Body of pancreas (tissue), 4 donors: ENCODE results near the gene ARHGEF4. TPM values are rescaled to one million over a fixed set of nuclear protein-coding genes. Genes with fewer than 3 reads are reported as not detected.

Experiments used
- ATAC-seq: fragments of 150-250 bp; one replicate; pipeline ENCODE4 v1.9.1; 2016
- DNase-seq, 4 donors: peaks; one replicate each; pipeline ENCODE4 v3.0.0-alpha.2; 2019
- H3K27ac ChIP-seq, 4 donors: fragments of 200-600 bp; sonication (generic); 1 replicate in 3 of 4; 2 replicates in 1 of 4; pipeline versions ENCODE4 v1.5.1 to v1.6.1; 2016 to 2019; ENCODE audit warnings: mild to moderate bottlenecking in 1 of 4, mixed read lengths in 1 of 4, moderate library complexity in 1 of 4
- H3K27me3 ChIP-seq, 2 donors: fragments of 200-600 bp; sonication (generic); one replicate each; pipeline ENCODE4 v1.6.0; 2016; ENCODE audit warnings: mild to moderate bottlenecking in 1 of 2
- H3K36me3 ChIP-seq, 2 donors: fragments of 200-600 bp; sonication (generic); replicated peaks in 1 of 2; 2 replicates each; pipeline ENCODE4 v1.5.1; 2016; ENCODE audit warnings: low read depth in 2 of 2; ENCODE audit not compliant: insufficient read depth in 1 of 2
- H3K4me1 ChIP-seq: fragments of 200-600 bp; sonication (generic); one replicate; pipeline ENCODE4 v1.6.0; 2016
- H3K4me3 ChIP-seq, 2 donors: fragments of 200-600 bp; sonication (generic); 1 replicate in 1 of 2; 2 replicates in 1 of 2; pipeline ENCODE4 v1.5.1; 2016 to 2019
- H3K9me3 ChIP-seq, 3 donors: fragments of 200-600 bp; sonication (generic); 1 replicate in 2 of 3; 2 replicates in 1 of 3; pipeline ENCODE4 v1.5.1; 2016
- CTCF ChIP-seq, 7 experiments: fragments of 450-650 bp in 4 of 7; fragments of 200-600 bp in 3 of 7; sonication (generic) in 3 of 7; IDR thresholded peaks; one replicate each; pipeline ENCODE4 v1.5.1; 2016 to 2019; ENCODE audit warnings: antibody characterized with exemption in 7 of 7
- POLR2A ChIP-seq, 3 donors: fragments of 450-650 bp; IDR thresholded peaks; one replicate each; pipeline ENCODE4 v1.6.1; 2016; ENCODE audit warnings: antibody characterized with exemption in 3 of 3, mild to moderate bottlenecking in 2 of 3
- WGBS, 2 donors: methylation state at CpG; one replicate each; pipeline ENCODE4 v1.1.5; 2017; 5-methylcytosine and 5-hydroxymethylcytosine counted together
- intact Hi-C: fragments of 100-400 bp; cut with DNase I; formaldehyde crosslinking; loops from one replicate; pipeline ENCODE4 v1.15.1; 2023
- total RNA-seq, 2 donors: library from RNA; depleted of rRNA; stranded (reverse); fragments of >200 nt; gene quantifications; one replicate each; pipeline ENCODE4 v1.1.0, GENCODE V29; 2016

ARHGEF4 gene
- total RNA-seq, 2 donors from 2014 or later, result 28.8 to 39.9 TPM

DNA sequence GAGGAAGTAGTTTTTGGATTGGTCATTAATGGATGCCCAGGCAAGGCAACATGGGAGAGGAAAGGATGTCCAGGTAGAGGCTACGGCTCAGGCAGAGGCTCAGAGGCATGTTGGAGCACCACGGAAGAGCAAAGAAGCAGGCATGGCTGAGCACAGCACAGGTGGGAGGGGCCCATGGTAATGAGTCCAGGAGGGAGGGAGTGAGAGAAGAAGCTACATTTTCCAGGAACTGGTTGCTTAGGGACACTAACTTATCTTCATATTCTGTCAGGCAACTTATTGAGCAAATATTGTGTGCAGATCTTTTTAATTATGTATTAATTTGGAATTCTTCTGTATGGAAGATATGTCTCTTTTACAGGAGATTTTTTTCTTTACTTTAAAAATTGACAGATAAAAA is 42.2 kb downstream of the ARHGEF4 start:
- WGBS, 2 donors, result 86 to 88% methylated on average over 2 of the region's 2 CpGs
- Histone ChIP-seq H3K4me3 (no peak overlapping the region), H3K27ac (no peak overlapping the region), H3K4me1 (no peaks in the 10 kb centered on the region), H3K9me3 (no peaks in the 10 kb centered on the region), H3K27me3 (no peaks in the 10 kb centered on the region), H3K36me3 (no peaks in the 10 kb centered on the region)
- DNase-seq (no peak), ATAC-seq (no peak)
- intact Hi-C loops, result loop anchor here (5.0 kb wide), 1 partner anchor 77 kb away; no protein-coding TSS in a partner anchor
- TF ChIP-seq POLR2A (IDR thresholded peaks at IDR 0.05) (no peak), CTCF (IDR thresholded peaks at IDR 0.05) (no peak)

DNA sequence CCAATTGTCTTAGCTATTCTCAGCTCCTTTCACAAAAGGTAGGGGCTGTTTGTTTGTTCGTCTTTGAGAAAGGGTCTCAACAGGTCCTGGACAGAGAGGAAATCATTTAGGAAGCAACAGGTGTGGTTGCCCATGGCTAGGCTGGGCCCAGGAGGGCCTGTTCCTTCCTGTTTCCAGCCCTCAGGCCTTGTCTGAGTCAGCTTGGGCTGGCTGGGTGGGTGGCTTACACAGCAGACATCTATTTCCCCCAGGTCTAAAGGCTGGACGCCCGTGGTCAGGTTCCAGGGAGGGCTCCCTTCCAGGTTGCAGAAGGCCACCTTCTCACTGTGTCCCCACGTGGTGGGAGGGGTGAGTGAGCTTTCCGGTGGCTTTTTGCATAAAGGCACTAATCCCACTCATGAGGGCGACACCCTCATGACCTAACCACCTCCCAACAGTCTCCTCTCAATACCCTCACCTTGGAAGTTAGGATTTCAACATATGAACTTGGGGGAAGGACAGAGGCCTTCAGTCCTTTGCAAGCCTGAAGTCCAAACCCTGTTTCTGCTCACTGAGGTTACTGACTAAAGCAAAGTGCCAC is 45.5 kb downstream of the ARHGEF4 start:
- H3K4me3 ChIP-seq, result no peak overlapping the region
- intact Hi-C loops, result no loop called here
- H3K27me3 ChIP-seq, result no peaks in the 10 kb centered on the region
- H3K36me3 ChIP-seq, result no peaks in the 10 kb centered on the region
- DNase-seq, result no peak
- no peak for TF ChIP-seq POLR2A (IDR thresholded peaks at IDR 0.05)
- 74 to 94% methylated on average over 5 to 6 of the region's 6 CpGs for WGBS, 2 donors
- peaks cover 11% of the 10 kb centered on the region for H3K4me1 ChIP-seq
- no peak overlapping the region for H3K27ac ChIP-seq
- no peaks in the 10 kb centered on the region for H3K9me3 ChIP-seq
- no peak for ATAC-seq

GRCh38 chr2:130882991-130883390 is 46.3 kb downstream of the ARHGEF4 start:
- DNase-seq (no peak), ATAC-seq (no peak)
- Histone ChIP-seq H3K4me3 (no peak overlapping the region), H3K4me1 (peaks cover 11% of the 10 kb centered on the region), H3K9me3 (no peaks in the 10 kb centered on the region), H3K27ac (no peak overlapping the region), H3K27me3 (no peaks in the 10 kb centered on the region), H3K36me3 (no peaks in the 10 kb centered on the region)
- no peak for TF ChIP-seq POLR2A (IDR thresholded peaks at IDR 0.05)
- no peak for TF ChIP-seq CTCF (IDR thresholded peaks at IDR 0.05)
- WGBS, 2 donors, result 79 to 82% methylated on average over 6 of the region's 6 CpGs
- intact Hi-C loops, result no loop called here

GRCh38 chr2:130883496-130883895 is 46.8 kb downstream of the ARHGEF4 start:
- Histone ChIP-seq H3K36me3 (no peaks in the 10 kb centered on the region), H3K9me3 (no peaks in the 10 kb centered on the region), H3K4me1 (peaks cover 11% of the 10 kb centered on the region), H3K27ac (no peak overlapping the region), H3K27me3 (no peaks in the 10 kb centered on the region), H3K4me3 (no peak overlapping the region)
- ATAC-seq (no peak), DNase-seq (no peak)
- TF ChIP-seq CTCF (IDR thresholded peaks at IDR 0.05), result no peak
- no peak for TF ChIP-seq POLR2A (IDR thresholded peaks at IDR 0.05)
- 51 to 66% methylated on average over 3 to 4 of the region's 4 CpGs for WGBS, 2 donors
- intact Hi-C loops, result no loop called here

- no peaks in the 10 kb centered on the region for H3K9me3 ChIP-seq
- intact Hi-C loops, result no loop called here
- DNase-seq, result no peak
- no peak overlapping the region for H3K27ac ChIP-seq
- WGBS, 2 donors, result 70 to 74% methylated on average over 4 of the region's 4 CpGs
- no peak overlapping the region for H3K4me3 ChIP-seq
- TF ChIP-seq CTCF (IDR thresholded peaks at IDR 0.05) (no peak), POLR2A (IDR thresholded peaks at IDR 0.05) (no peak)
- H3K36me3 ChIP-seq, result no peaks in the 10 kb centered on the region
- peaks cover 11% of the 10 kb centered on the region for H3K4me1 ChIP-seq
- no peak for ATAC-seq
- no peaks in the 10 kb centered on the region for H3K27me3 ChIP-seq
Observed at GRCh38 chr2:130884013-130884412, 47.3 kb downstream of the ARHGEF4 start.
